NCI-H446 (cell line): ENCODE measurements around the gene ACP6.
"Not testable (repeated sequence)": the region's sequence is repeated elsewhere in the genome, so short reads cannot be mapped to it uniquely, and the experiment has no call there.

Experiments
- DNase-seq, 2 experiments: peaks; one replicate each; lab custom pipeline; 2025; lab: John Stamatoyannopoulos, UW

ACP6 gene

DNA sequence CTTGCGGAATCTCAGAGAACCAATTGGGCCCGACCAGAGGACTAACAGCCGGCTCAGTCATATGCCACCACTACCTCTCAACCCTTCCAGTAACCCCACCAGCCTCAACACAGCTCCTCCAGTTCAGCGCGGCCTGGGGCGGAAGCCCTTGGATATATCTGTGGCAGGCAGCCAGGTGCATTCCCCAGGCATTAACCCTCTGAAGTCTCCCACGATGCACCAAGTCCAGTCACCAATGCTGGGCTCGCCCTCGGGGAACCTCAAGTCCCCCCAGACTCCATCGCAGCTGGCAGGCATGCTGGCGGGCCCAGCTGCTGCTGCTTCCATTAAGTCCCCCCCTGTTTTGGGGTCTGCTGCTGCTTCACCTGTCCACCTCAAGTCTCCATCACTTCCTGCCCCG is 49.8 kb downstream of the ACP6 start:
- no peak for DNase-seq

GRCh38 chr1:147619741-147620140 is 50.6 kb downstream of the ACP6 start:
- DNase-seq: no peak

DNA sequence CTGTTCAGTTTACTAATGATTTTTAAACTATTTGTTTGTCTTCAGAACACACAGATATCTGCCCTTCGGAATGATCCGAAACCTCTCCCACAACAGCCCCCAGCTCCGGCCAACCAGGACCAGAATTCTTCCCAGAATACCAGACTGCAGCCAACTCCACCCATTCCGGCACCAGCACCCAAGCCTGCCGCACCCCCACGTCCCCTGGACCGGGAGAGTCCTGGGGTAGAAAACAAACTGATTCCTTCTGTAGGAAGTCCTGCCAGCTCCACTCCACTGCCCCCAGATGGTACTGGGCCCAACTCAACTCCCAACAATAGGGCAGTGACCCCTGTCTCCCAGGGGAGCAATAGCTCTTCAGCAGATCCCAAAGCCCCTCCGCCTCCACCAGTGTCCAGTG is 51.6 kb downstream of the ACP6 start:
- no peak for DNase-seq

DNA sequence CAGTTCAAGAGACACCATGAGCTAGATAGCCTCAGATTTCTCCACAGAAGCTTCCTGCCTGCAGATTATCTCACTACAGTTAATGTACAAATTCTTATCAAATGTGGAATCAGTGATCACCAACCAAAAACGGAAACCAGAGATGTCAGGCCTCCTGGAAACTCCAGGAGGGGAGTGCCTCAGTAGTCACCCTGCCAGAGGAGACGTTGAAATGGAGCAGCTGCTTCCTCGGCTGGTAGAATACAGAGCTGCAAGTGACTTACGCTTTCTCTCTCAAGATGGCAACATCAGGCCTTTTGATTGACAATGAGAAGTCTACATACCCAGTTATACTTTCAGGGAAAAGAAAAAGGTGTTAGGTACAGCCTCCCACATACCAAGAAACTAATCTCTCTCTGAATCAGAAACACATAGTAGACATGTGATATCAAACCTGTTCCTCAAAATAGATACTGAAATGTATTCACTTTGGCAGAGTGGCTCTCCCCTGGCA is 52.2 kb downstream of the ACP6 start:
- no peak for DNase-seq

- not testable (repeated sequence) for DNase-seq
These were observed 55.4 kb downstream of the ACP6 start for GRCh38 chr1:147614966-147615365.

DNA sequence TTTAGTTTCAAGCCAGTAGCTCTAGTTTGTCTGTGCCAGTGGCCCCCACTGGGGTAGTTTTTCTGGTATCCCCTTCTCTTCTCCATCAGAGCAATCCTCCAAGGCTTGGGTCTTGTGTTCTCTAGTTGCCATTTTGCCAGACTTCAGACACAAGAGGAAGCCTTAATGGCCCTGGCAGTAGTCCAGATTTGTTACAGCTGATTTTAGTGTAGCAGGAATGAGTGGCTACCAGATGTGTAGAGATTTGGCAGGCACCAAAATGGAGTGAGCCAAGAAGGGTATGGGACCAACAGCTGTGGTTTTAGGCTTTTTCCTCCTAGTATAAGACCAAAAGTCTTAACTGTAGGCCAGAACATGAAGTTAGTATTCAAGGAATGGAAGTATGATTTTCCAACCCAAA is 56.8 kb downstream of the ACP6 start:
- DNase-seq: peak in 1 of 2 experiments; percentile 57

DNA sequence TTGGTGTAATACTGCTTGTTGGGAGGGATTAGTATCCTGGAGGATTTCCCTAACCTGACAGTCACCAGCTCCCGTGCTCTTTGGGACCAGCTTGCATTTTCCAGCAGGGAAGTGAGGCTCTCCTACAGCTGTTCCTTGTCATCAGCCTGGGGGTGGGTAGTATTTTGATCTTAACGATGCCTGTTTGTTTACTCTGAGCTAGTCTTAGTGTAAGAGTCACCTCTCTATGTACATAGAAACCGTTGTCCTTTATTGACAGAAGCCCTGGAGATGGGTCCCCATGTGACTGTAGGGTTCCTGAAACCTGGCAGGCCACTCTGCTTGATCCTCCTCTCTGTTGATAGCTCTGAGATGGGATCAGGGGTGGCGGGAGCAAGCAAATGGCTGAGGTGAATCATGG is 58.0 kb downstream of the ACP6 start:
- no peak for DNase-seq

DNA sequence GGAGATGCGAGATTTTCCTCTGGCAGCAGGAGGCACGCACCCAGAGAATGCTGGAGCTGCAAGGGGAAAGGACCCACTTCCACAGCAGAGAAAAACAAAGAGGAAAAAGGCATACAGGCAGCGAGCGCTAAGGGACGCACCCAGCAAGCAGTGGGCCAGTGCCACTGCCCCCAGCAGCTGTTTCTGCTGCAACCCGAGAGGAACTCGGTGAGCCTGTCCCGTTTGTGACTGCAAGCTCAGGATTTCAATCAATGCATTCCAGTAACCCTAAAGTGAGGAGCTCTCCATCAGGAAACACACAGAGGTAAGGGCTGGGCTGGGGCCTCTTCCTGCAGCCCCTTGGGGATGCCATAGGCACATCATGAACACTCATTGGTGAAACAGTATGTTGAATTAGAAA is 58.7 kb downstream of the ACP6 start:
- DNase-seq: no peak

GRCh38 chr1:147611021-147611426 is 59.3 kb downstream of the ACP6 start:
- no peak for DNase-seq

GRCh38 chr1:147609358-147609757 is 61.0 kb downstream of the ACP6 start:
- DNase-seq: no peak

- DNase-seq: no peak
These were observed 61.7 kb downstream of the ACP6 start for GRCh38 chr1:147608596-147608995.

GRCh38 chr1:147605591-147605990 is 64.7 kb downstream of the ACP6 start:
- no peak for DNase-seq

- DNase-seq: no peak
These were observed 66.3 kb downstream of the ACP6 start for GRCh38 chr1:147603986-147604385.

DNA sequence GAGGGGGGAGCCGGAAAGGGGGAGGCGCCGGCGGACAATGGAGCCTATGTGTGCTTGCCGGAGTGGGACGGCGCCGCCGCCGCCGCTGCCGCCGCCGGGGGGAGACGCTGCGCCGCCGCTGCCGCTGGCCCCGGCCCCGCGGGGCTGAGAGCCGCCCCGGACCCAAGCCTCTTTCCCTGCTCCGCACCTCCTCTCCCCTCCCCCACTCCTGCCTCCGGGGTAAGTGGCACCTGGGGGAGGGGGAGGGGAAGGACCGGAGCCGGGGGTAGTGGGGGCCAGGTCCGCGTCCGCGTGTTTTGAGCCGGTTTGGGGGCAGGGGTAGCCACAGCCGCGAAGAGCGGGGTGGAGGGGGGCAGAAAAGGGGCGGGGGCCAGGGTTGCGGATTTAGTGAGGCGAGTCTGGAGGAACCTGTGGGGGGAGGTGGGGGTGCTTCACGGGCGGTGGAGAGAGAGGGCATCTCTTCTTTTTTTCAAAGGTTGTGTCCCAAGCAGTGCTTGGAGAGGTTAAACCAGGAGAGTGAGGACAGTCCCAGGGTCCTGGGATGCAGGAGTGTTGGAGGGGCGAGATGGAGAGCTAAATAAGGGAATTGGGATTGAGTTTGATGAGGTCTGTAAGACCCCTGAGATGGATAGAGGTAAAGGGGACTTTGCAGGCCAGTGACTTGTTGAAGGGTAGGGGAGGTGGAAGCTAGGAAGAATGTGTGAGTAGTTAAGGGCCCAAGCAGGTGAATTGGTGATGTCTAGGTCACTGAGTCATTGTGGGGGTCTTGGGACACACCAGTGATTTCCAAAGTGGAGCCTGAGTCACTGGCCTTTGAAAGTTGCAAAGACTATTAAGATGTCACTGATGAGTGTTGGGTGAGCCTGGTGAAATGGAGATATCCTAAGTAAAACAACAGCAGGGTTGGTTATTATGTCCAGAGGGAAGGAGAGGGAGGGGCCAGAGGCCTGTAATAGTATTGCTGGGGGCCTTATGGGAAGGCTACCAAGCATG is 69.9 kb downstream of the ACP6 start:
- peak in 1 of 2 experiments; percentile 16 for DNase-seq

DNA sequence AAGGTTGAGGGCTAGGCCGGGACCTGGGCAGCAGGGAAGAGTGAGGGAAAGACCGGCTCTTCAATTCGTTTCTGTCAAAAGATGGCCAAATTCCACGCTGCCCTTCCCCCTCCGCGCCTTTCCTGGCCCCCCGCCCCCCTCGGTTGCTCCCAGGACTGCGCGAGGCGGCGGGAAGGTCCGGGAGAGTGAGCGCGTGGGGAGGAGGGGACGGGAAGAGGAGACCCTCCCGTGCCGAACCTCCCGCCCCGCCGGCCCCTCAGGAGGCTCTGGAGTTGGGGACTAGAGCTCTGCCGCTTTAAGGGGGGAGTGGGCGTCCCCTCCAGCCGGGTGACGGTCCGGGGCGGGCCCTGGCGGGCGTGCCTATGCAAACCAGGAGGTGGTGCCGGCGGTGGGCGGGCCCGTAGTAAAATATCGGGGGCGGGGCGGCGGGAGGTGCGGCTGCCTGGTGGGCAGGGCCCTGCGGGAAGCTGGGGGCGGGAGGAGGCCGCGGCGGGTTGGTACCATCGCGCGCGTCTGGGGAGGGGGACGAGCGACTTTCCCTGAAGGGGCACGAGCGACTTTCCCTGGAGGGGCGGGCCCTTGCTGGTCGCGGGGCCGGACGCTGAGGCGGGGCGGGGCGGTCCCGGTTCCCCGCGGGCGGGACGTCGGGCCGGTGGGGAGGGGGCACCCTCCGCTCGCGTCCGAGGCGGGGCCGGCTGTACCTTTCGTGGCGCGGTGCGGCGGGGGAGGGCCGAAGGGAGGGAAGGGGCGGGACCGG is 70.8 kb downstream of the ACP6 start:
- peak; percentile 88 to 97 for DNase-seq

DNA sequence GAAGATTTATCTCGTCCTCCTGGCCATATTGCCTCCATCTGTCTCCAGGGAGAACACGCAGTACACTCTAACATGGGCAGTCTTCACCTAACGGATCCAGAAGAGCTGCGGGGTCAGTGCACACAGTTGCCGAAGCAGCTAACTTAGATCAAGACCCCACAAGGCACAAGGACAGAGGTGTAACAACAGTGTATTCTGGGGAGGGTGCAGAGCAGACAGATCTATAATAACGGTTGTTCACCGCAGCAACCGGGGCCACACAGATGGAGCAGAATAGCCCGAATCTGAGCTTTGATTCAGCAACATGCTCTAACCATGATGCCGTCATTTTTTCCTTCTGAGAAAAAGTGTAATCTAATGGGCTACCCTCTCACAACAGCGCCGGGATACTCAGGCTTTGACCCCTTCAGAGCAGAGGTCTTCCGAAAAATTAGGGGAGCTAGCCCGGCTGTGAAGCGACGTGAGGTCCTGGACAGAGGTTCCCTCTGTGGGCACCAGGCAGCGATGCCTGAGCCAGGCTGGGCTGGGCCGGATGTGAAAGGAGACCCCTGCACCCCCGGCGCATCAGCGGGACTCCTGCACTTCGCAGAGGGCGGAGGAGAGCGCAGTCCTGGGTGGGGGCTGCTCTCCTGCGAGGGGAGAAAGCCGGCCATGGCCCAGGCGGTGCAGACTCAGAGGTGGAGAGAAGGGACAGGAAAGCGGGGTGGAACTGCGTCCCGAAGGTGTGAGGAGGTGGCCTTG is 71.5 kb downstream of the ACP6 start:
- peak in 1 of 2 experiments; percentile 37 for DNase-seq

- DNase-seq: no peak
These were observed 73.3 kb downstream of the ACP6 start for GRCh38 chr1:147597010-147597409.
